ENCODE measurements around the gene MSRB3. TPM values are rescaled to one million over a fixed set of nuclear protein-coding genes. Genes with fewer than 3 reads are reported as not detected.

Gene MSRB3
- total RNA-seq, 2 donors from 2014 or later: 146 to 151 TPM

DNA sequence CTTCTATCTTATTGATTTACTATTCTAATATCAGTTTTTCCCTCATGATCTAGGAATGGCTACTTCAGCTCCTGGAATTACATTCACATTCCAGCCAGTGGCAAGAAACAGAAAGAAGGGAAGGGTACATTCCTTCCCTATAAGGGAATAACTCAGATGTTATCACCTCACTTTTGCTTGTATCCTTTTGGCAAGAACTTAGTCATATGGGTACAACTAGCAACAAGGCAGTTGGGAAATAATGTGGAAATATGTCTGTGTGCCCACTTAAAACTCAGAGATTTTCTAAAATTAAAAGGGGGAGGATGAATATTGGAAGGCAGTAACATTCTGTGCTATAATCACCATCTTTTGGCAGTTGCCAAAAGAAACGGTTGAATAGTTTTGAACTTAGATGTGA lies 85.6 kb downstream of the MSRB3 start:
- no peak for ATAC-seq
- intact Hi-C loops (cut with DNase I): no loop called here
- DNase-seq: no peak

DNA sequence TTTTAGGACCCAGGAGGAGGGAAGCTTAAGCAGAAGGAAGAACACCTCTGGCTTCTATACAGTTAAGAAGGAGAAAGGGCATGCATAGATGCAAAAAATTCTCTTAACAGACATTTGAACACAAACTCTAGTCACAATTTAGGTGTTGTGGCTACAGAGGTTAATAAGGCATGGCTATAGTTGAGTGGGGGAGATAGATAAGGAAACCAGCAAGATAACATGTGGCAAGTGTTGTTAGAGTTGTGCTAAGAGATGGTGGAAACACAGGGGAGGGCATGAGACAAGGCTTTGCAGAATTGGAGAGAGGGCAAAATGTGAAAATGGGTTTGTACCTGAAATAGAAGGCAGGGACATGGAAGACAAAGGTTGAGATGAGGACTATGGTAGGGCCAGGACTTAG lies 88.9 kb downstream of the MSRB3 start:
- intact Hi-C loops (cut with DNase I): no loop called here
- no peak for DNase-seq
- no peak for ATAC-seq

DNA sequence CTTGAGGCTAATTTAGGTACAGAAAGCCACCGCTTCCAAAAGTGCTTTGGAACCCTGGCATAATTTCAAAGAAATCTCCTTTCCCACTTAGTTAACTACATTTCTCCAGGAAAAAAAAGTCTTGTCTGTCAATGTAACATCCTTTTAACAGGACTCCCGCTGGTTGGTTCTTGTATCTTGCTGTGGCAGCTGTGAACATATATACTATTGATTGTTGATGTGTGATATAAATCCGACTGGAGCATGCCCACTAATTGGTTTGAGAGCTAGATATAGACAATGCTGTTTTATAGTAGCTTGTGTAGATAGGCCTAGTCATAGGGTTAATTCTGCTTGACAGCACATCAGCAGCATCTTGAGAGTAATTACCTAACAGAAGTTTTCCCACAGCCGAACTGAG lies 89.6 kb downstream of the MSRB3 start:
- intact Hi-C loops (cut with DNase I): no loop called here
- no peak for ATAC-seq
- no peak for DNase-seq

DNA sequence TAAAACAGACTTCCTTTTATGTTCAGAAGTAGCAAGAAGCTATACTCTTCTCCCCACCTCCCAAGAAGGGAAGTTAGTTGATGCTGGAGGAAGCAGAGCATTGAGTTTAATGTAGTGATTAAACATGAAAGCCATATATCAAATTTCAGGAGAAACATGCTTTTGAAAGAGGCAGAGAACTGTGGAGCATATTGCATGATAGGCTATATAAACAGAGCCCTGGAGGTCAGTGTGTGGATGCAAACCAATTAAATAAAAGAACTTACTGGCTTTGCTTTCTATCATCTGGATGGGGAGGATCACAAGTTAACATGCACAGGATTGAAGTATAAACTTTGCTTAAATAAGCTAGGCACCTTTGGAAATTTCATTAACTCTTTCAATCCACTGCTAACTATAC lies 94.1 kb downstream of the MSRB3 start:
- no peak for DNase-seq
- intact Hi-C loops (cut with DNase I): no loop called here
- ATAC-seq: no peak

DNA sequence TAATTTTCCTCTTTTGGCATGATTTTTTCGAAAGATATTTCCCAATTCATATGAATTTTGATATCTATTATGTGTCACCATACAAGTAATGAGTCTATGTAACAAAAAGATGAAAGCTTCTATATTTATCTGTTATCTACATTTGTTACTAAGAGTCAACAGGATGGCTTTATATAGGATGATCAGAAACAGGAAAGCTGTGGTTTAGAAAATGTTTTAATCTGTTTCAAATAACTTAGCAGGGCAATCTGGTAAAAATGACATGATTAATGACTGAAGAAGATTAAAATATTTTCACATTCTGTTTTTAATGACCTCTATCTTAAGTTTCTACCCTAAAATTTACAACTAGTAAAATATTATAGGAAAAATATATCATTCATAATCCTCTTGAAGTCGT lies 105.8 kb downstream of the MSRB3 start:
- ATAC-seq (no peak), DNase-seq (no peak)
- intact Hi-C loops (cut with DNase I): no loop called here

DNA sequence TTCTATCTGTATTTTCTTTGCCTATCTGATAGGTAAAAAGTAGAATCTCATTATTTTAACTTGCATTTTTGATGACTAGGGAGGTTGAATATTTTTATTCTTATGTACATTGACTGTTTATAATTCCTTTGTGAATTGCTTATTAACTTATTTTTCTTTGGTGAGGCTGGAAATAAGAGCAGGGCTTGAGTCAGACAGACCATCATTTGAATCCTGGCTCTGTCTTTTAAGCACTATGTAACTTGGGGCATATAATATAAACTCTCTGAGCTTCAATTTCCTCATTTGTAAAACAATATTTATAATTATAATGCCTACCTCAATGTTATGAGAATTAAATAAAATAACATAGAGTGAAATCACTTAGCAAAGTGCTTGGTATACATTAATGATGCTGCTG lies 108.9 kb downstream of the MSRB3 start:
- intact Hi-C loops (cut with DNase I): no loop called here
- ATAC-seq: no peak
- no peak for DNase-seq

DNA sequence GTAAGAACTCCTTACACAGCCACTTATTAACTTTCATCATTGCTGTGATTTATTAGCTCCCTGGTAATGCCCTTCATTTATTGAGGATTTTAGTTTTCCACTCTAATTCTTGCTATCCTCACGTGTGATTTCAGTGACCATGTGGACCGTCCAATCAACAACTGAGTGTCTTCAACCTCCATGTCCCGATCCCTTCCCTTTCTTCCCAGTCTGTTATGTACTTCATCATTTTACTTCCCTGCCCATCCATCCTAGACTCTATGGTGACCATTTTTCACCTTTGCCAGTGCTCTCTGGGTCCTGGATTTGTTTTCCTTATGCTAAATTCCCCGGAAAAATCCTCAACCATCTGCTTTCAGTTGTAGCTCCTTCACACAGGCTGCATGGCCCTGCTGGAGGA lies 111.0 kb downstream of the MSRB3 start:
- ATAC-seq (no peak), DNase-seq (no peak)
- intact Hi-C loops (cut with DNase I): no loop called here

DNA sequence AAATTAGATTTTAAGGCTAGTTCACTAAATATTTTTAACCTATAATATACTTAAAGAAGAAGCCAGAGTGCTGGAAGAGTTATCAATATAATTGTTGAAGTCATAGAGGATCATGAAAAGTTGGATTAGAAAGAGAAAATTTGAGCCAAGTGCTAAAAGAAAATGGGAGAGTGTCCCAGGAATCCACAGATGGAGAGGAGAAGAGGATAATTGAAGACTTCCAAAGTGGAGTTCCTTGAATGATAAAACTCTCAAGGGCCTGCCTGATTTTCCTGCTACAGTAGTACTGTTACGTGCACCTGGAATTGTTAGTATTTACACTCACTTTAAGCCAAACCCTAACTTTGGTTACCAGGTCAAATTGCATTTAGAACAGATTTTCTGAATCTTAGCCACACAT lies 113.2 kb downstream of the MSRB3 start:
- ATAC-seq: no peak
- intact Hi-C loops (cut with DNase I): no loop called here
- no peak for DNase-seq

DNA sequence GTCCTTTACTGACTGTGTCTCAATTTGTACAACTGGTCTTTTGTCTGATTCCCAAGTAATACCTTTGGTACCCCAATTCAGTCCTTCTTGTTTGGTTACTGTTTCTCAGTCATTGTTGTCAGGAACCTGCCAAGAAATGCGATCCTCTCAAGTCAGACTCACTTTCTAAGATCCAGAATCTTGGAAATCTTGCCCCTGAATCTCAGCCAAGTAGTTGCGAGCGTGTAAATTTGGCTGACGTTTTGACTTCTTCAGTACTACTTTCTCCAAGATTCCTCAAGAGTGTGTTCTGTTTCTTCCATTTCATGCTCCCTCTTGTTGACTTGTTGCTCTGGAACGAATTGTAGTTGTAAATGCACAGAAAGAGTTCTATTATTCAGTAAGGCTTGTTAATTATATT lies 114.0 kb downstream of the MSRB3 start:
- intact Hi-C loops (cut with DNase I): no loop called here
- ATAC-seq (no peak), DNase-seq (no peak)

DNA sequence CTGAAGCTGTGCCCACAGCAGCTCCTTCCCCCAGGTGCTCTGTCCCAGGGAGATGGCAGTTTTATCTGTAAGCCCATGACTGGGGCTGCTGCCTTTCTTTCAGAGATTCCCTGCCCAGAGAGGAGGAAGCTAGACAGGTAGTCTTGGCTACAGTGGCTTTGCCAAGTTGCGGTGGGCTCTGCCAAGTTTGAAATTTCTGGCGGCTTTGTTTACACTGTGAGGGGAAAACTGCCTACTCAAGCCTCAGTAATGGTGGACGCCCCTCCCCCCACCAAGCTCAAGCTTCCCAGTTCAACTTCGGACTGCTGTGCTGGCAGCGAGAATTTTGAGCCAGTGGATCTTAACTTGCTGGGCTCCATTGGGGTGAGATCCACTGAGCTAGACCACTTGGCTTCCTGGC lies 124.7 kb downstream of the MSRB3 start:
- DNase-seq: no peak

DNA sequence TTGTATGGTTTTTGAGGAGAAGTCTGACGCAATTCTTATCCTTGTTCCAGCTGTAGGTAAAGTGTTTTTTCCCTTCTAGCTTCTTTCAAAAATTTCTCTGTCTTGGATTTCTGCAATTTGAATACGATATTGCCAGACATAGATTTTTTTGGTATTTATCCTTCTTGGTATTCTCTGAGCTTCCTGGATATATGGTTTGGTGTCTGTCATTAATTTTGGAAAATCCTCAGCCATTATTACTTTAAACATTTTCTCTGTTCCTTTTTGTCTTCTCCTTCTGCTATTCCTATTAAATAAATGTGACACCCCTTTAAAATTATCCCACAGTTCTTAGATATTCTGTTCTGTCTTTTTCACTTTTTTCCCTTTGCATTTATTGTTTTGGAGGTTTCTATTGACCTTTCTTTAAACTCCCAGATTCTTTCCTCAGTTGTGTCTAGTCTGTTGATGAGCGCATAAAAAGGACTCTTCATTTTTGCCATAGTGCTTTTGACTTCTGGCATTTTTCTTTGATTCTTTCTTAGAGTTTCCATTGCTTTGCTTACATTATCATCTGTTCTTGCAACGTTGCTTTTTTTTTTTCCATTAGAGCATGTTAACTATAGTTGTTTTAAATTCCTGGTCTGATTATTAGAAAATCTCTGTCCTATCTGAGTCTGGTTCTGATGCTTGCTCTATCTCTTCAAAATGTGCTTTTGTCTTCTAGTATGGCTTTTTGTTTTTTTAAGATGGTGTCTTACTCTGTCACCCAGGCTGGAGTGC lies 129.1 kb downstream of the MSRB3 start:
- DNase-seq: no peak
- intact Hi-C loops (cut with DNase I): no loop called here
- no peak for ATAC-seq

More for the DNA sequence above, 124.7 kb downstream of the MSRB3 start:
- intact Hi-C loops (cut with DNase I): no loop called here
- ATAC-seq: no peak

DNA sequence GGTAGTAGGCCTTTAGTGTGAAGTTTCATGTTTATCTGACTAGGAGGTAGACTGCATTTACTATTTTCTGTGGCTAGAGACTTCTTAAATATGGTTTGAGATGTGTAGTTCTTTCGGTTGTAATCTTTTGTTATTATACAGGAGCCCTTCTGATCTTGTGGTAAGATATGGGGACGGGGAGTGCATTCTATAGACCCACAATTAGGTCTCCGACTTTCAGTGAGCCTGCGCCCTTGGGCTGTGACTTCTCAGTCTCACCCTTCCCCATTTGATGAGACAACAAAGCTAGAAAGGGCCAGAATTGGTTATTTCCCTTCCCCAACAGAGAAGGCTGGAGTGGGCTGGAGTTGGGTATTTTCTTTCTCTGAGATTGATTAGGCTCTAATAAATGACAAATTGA lies 130.0 kb downstream of the MSRB3 start:
- ATAC-seq (no peak), DNase-seq (no peak)
- intact Hi-C loops (cut with DNase I): no loop called here

DNA sequence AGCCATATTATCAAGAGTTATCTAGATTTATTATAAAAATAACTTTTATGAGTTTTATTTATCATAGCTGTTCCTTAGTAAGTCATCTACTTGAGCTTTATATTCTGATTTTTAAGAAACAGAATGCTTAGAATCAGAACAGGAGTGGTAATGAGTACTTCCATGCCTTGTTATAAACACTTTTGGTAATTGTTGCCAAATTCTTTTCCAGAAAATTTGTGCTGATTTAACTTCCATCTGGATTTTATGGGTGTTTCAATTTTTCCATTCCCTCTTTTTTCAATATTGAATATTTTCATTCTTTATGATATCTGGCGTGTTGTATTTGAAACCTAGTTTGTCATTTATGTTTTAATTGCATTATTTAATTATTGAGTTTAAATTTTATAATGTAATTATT lies 131.2 kb downstream of the MSRB3 start:
- DNase-seq: no peak
- ATAC-seq: no peak
- intact Hi-C loops (cut with DNase I): no loop called here

DNA sequence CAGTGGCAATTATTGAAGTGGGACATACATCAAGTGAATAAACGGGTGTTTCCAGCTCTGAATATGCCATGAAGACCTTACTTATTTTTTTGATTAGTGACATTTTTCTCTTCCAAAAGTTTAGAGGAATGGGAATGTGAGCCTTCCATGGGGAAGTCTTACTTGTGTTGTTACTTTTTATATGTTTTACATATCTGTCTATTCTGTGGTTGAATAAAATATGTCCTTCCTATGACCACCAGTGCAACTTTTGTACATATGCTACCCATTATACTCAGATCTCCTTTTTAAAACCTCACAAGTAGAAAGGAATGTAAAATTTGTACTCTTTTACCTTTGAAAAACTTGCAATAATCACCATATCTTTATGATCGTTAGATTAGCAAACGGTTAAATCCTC lies 132.7 kb downstream of the MSRB3 start:
- intact Hi-C loops (cut with DNase I): no loop called here
- ATAC-seq (no peak), DNase-seq (no peak)

DNA sequence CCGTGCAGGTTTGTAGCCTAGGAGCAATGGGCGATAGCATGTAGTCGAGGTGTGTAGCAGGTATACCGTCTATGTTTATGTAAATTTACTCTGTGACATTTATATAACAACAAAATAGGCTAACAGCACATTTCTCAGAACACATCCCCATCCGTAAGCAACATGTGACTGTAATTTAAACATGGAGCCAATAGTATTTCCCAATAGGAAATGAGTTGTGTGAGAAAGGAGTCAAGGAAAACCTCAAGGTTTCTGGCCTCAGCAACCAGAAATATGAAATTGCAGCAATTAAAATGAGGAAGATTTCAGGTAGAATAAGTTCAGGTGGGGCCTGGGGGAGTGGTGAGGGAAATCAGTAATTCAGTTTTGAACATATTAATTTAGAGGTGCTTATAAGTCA lies 136.0 kb downstream of the MSRB3 start:
- DNase-seq (no peak), ATAC-seq (no peak)
- intact Hi-C loops (cut with DNase I): no loop called here

DNA sequence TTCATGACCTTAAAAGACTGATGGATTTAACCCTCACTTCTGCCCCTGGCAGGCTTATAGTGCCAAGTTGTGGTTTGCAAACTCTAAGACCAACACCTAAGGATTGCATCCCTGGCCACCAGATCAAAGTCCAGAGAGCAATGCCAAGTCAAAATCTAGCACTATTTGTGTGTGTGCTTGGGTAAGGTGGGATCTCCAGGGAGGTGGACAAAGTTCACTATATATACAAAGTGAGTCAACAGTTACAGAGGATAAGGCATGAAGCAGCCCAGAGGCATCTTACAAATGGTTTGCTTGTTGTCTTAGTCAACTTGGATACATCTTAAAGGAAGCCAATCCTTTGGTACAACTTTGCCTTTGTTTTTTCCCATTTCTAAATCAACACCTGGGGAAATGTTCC lies 137.3 kb downstream of the MSRB3 start:
- DNase-seq: no peak
- intact Hi-C loops (cut with DNase I): no loop called here
- ATAC-seq: no peak

DNA sequence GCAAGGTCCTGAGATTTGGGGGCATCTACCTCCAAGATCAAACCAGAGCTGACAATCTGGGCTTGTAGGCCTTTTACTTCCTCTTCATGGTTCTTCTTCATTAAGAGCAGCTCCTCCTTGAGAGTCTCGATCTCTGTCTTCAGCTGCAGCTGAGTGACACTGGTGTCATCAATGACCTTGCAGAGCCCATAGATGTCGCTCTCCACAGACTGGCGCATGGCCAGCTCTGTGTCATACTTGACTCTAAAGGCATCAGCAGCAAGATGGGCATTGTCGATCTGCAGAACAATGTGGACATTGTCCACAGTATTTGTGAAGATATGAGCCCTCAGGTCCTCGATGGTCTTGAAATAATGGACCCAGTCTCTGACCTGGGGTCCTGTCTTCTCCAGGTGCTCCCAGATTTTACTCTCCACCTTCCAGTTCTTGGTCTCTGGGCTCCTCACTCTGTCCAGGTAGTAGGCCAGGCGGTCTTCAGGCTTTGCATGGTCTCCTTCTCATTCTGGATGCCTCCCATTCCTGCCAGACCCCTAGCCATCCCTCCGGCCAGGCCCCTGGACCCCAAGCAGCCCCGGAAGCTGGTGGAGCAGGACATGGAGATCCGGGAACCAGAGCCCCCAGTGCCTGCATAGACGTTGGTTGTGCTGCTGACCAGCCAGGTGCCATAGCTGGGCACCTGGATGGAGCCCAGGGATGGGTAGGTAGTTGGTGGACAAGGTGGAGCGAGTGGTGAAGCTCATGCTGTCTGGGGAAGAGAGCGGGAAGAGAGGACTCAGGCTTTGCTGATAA lies 141.0 kb downstream of the MSRB3 start:
- DNase-seq (no peak), ATAC-seq (no peak)
- intact Hi-C loops (cut with DNase I): no loop called here

DNA sequence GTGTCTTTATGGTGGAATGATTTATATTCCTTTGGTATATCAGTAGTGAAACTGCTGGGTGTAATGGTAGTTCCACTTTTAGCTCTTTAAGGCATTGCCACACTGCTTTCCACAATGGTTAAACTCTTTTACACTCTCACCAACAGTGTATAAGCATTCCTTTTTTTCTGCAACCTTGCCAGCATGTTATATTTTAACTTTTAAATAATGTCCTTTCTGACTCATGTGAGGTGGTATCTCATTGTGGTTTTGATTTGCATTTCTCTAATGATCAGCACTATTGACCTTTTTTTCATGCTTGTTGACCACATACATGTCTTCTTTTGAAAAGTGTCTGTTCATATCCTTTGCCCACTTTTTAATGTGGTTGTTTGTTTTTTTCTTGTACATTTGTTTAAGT lies 142.5 kb downstream of the MSRB3 start:
- DNase-seq: no peak
- ATAC-seq: no peak
- intact Hi-C loops (cut with DNase I): no loop called here

DNA sequence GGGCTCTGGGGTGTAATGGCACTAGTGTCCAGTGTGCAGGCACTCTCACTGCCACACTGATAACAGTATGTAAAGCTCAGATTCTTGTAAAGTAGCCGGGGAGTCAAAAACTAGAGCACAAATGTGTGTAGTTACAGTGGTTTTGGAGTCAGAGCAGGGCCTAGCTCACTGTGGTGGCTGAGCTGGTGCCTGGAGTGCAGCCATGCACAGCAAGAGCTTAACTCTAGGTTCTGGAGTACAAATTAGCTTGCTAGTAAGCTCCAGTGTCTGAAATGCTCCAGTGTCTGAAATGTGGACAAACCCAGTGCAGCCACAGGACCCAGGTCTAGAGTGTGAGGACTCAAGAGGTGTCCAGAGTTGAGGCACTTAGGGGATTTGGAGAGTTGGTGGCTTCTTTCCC lies 149.2 kb downstream of the MSRB3 start:
- intact Hi-C loops (cut with DNase I): no loop called here

DNA sequence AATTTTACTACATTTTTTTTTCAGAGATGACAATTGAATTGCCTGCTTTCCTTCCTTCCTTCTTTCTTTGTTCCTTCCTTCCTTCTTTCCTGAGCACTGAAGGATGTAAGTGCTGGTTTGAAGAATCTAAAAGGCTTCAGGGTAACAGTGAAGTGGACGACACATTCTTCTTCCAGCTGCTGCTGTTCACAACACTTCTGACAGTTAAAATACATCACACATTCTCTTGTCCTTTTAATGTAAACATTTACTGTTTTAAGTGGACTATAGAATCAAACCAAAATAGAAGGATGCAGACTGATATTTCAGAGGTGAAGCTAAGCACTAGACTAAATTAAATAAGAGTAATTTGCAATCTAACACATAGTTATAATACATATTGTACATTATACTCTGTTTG lies 151.5 kb downstream of the MSRB3 start:
- intact Hi-C loops (cut with DNase I): no loop called here
- DNase-seq (no peak), ATAC-seq (no peak)

More for the DNA sequence above, 149.2 kb downstream of the MSRB3 start:
- ATAC-seq: no peak
- no peak for DNase-seq

All from left cardiac atrium (tissue), 4 donors.